OCI-LY7 (cell line): ENCODE results near the gene PSMA6.

ENCODE experiments used
- EZH2phosphoT487 ChIP-seq: fragments of 200-600 bp; sonication (generic); IDR thresholded peaks from 2 replicates; pipeline ENCODE4 v1.6.1; 2018; ENCODE audit warnings: low read depth, borderline replicate concordance, mild to moderate bottlenecking, mixed run types, antibody characterized with exemption, low read length, moderate library complexity, mixed read lengths
- TF ChIP-seq, protein P1 (sequence below): fragments of 200-600 bp; sonication (generic); conservative IDR thresholded peaks from 2 replicates; pipeline ENCODE4 v1.5.1; 2014; ENCODE audit warnings: mild to moderate bottlenecking, antibody characterized with exemption, low read length, moderate library complexity, mixed read lengths

DNA sequence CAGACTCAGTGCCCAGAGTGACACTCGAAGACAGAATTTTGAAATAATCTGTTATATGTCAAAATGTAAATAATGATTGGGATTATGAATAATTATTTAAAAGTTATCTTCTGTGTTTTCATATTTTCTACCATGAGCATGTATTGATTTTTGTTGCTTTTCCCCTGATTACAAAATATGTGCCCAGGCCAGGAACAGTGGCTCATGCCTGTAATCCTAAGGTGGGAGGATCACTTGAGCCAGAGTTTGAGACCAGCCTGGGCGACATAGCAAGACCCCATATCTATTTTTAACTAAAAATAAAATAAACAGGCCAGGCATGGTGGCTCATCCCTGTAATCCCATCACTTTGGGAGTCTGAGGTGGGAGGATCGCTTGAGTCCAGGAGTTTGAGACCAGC is 13.5 kb downstream of the PSMA6 start:
- TF ChIP-seq, protein P1, sequence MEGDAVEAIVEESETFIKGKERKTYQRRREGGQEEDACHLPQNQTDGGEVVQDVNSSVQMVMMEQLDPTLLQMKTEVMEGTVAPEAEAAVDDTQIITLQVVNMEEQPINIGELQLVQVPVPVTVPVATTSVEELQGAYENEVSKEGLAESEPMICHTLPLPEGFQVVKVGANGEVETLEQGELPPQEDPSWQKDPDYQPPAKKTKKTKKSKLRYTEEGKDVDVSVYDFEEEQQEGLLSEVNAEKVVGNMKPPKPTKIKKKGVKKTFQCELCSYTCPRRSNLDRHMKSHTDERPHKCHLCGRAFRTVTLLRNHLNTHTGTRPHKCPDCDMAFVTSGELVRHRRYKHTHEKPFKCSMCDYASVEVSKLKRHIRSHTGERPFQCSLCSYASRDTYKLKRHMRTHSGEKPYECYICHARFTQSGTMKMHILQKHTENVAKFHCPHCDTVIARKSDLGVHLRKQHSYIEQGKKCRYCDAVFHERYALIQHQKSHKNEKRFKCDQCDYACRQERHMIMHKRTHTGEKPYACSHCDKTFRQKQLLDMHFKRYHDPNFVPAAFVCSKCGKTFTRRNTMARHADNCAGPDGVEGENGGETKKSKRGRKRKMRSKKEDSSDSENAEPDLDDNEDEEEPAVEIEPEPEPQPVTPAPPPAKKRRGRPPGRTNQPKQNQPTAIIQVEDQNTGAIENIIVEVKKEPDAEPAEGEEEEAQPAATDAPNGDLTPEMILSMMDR: no peak
- no peak for TF ChIP-seq EZH2phosphoT487
